Measurements from ENCODE around the gene CDCA7.
"Not testable (repeated sequence)": the region's sequence is repeated elsewhere in the genome, so short reads cannot be mapped to it uniquely, and the experiment has no call there.

CDCA7 gene

DNA sequence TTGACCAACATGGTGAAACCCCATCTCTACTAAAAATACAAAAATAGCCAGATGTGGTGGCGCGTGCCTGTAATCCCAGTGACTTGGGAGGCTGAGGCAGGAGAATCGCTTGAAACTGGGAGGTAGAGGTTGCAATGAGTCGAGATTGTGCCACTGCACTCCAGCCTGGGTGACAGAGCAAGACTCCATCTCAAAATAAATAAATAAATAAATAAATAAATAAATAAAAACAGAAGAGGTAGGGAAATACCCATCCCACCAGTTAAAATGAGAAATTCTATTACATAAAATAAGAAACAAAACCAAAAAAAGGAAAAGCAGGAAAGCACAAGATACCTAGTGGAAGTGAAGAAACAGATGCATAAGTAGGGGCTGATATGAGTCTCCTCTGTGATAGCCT is 30.9 kb downstream of the CDCA7 start:
- peaks cover 0 to 16% of the 10 kb centered on the region in 2 donors for H3K27me3 Mint-ChIP-seq
- not testable (repeated sequence) for H3K4me1 Mint-ChIP-seq (ENCODE audit: low read depth in 2 of 2); H3K36me3 Mint-ChIP-seq (ENCODE audit: insufficient read depth); ATAC-seq (replicated peaks); H3K9me3 Mint-ChIP-seq; H3K4me3 Mint-ChIP-seq; H3K27ac Mint-ChIP-seq; DNase-seq

DNA sequence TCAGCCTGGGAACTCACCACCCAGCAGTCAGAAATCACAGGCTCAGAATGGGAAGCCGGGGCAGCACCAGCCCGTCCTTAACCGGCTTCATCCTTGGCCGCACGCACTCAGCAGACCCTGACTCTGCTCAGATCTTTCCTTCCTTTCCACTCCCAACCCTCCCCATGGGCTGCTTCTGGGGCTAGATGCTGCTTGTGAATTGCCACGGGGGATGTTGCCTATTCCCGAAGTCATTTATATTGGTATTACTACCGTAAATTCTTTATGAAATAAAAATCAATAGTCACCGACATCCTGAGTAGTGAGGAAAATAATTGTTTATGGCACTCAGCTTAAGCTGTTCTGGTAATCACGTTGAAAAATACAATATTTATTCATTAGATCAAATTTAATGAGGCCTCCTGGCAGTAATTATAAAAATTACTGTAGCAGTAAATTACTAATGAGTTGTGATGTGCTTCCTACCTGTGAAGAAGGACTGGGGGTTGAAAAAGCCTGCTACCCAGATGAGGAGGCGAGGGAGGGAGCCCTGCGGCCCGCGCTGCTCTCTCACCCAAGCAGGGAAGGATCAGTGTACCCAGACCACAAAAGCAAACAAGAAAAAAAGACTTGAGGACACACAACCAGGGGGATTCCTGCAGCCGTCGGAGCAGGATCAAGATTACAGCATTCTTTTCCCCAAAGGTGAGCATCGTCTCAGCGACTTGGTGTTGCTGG is 31.5 kb downstream of the CDCA7 start:
- Mint-ChIP-seq H3K4me3 (no peak overlapping the region), H3K27me3 (peaks cover 2 to 16% of the 10 kb centered on the region in 2 donors), H3K36me3 (ENCODE audit: insufficient read depth) (no peaks in the 10 kb centered on the region), H3K4me1 (ENCODE audit: low read depth in 2 of 2) (no peaks in the 10 kb centered on the region), H3K9me3 (no peaks in the 10 kb centered on the region), H3K27ac (no peak overlapping the region)
- DNase-seq, result no peak
- ATAC-seq (replicated peaks), result no peak

DNA sequence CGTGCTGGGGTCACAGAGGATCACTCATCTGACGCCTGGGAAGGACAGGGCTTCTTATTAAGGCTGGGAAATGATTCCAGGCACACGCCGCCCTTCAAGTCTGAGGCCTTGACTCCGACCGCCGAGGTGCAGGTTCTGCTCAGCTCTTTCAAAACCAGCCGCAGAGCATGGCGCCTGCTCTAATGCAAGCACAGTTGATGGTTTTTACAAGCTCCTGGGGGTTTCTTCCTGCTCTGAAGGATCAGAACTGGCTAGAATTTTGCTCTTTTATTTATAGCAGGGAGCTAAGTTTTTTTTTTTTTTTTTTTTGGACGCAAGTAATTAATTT is 32.0 kb downstream of the CDCA7 start:
- no peak overlapping the region for H3K27ac Mint-ChIP-seq
- H3K9me3 Mint-ChIP-seq, result no peaks in the 10 kb centered on the region
- peaks cover 7 to 16% of the 10 kb centered on the region in 2 donors for H3K27me3 Mint-ChIP-seq
- no peak for ATAC-seq (replicated peaks)
- no peak overlapping the region for H3K4me3 Mint-ChIP-seq
- H3K4me1 Mint-ChIP-seq (ENCODE audit: low read depth in 2 of 2), result no peaks in the 10 kb centered on the region
- no peak for DNase-seq
- no peaks in the 10 kb centered on the region for H3K36me3 Mint-ChIP-seq (ENCODE audit: insufficient read depth)

DNA sequence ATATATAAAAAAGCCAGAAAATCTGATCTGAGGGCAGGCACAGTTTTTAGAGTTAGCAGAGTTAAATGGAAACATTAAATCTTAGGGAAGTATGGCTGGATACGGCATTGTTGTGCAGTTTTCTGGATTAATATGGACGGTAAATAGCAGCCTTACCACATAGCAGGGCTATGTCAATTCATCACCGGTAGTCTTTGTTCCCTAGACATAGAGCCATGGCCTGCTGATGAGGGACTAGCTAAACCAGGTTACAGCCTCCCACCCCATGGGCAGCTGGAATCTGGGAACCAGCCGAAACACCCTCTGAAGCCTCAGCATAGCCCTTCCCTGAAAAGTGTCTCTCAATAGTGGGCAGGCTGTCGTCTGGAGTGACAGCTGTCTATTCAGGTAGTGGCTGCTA is 32.4 kb downstream of the CDCA7 start:
- H3K4me1 Mint-ChIP-seq (ENCODE audit: low read depth in 2 of 2), result no peaks in the 10 kb centered on the region
- H3K4me3 Mint-ChIP-seq, result no peak overlapping the region
- no peak for ATAC-seq (replicated peaks)
- H3K9me3 Mint-ChIP-seq, result no peaks in the 10 kb centered on the region
- H3K36me3 Mint-ChIP-seq (ENCODE audit: insufficient read depth), result no peaks in the 10 kb centered on the region
- H3K27me3 Mint-ChIP-seq, result peaks cover 7 to 16% of the 10 kb centered on the region in 2 donors
- H3K27ac Mint-ChIP-seq, result no peak overlapping the region
- DNase-seq, result no peak

DNA sequence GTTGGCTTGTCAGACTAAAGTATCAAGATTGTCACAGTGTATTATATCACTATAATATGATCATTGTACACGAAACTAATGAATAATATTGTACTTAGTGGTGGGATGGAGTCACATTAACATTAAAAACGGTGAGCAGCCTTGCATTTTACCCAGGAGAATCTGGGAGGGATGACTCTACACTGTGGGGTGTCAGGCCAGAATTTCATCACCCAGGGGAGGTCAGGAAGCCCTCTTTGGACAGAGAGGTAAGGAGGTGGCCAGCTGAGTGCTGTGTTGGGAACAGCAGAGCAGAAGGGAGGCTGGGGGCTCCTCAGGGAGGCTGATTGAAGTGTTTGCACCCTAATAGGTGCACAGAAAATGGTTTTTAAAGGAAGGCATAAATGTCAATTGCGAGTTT is 33.0 kb downstream of the CDCA7 start:
- Mint-ChIP-seq H3K4me1 (ENCODE audit: low read depth in 2 of 2) (no peaks in the 10 kb centered on the region), H3K27me3 (peaks cover 7 to 20% of the 10 kb centered on the region in 2 donors), H3K4me3 (no peak overlapping the region), H3K36me3 (ENCODE audit: insufficient read depth) (no peaks in the 10 kb centered on the region), H3K9me3 (no peaks in the 10 kb centered on the region), H3K27ac (no peak overlapping the region)
- DNase-seq, result no peak
- ATAC-seq (replicated peaks), result no peak

DNA sequence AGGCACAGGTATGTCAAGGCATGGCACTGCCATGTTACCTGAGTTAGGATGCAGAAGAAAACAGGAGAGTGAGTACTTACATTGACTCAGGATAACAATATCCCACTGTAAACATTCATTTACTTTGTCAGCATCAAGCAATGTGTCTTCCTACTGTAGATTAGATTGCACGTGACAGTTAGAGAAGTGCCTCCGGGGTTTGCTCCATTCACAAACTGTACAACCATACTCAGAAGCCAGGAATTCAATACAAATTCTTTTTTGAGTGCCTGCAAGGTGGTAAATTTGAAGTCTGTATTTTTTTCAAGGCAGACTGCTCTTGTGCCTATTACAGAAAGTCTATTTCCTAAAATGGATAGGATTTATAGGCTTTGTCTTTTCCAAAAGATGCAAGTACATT is 34.1 kb downstream of the CDCA7 start:
- ATAC-seq (replicated peaks), result no peak
- Mint-ChIP-seq H3K27ac (no peak overlapping the region), H3K27me3 (peaks cover 7 to 26% of the 10 kb centered on the region in 2 donors), H3K9me3 (no peaks in the 10 kb centered on the region), H3K4me1 (ENCODE audit: low read depth in 2 of 2) (no peaks in the 10 kb centered on the region), H3K4me3 (no peak overlapping the region), H3K36me3 (ENCODE audit: insufficient read depth) (no peaks in the 10 kb centered on the region)
- no peak for DNase-seq

DNA sequence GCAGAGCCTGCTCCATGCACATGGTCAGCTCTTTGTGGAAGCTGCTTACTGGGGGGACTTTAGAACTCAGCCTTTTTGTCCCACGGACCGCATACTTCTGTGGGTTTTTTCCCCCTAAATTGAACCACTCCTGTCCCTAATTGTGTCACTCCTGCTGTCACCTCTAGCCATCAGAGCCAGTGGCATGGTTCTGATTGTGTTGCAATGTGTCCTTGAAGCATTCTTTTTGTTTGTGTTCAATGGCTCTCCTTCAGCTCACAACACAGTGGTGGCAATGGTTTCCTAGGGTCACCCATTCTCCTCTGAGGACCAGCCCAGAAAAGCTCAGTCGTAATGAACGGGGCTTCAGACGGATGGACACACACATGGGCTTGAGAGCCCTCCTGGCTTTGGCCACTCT is 35.4 kb downstream of the CDCA7 start:
- ATAC-seq (replicated peaks) (no peak), DNase-seq (no peak)
- Mint-ChIP-seq H3K9me3 (no peaks in the 10 kb centered on the region), H3K27ac (no peak overlapping the region), H3K36me3 (ENCODE audit: insufficient read depth) (no peaks in the 10 kb centered on the region), H3K4me3 (no peak overlapping the region), H3K27me3 (peaks cover 17 to 39% of the 10 kb centered on the region in 2 donors), H3K4me1 (ENCODE audit: low read depth in 2 of 2) (no peaks in the 10 kb centered on the region)

DNA sequence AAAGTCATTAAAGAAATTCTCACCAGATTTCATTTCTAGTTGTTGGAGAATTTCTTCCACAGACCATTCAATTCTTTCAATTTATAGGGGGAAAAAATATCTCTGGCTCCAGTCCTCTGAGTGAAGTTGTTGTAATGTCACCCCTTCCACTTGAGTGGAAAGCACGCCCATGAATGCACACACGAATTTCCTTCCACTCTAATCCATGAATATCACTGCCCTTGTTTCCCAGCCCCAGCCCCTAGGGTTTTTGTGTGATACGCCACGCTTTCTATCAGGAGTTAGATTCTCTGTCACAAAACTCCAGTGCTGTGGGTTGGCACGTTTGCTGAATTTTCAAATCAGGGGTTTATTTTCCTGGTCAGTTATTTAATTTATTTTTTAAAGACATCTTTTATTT is 38.1 kb downstream of the CDCA7 start:
- no peaks in the 10 kb centered on the region for H3K36me3 Mint-ChIP-seq (ENCODE audit: insufficient read depth)
- H3K4me3 Mint-ChIP-seq, result no peak overlapping the region
- H3K27me3 Mint-ChIP-seq, result peaks cover 42 to 61% of the 10 kb centered on the region in 2 donors
- H3K27ac Mint-ChIP-seq, result no peak overlapping the region
- no peak for DNase-seq
- ATAC-seq (replicated peaks), result no peak
- no peaks in the 10 kb centered on the region for H3K4me1 Mint-ChIP-seq (ENCODE audit: low read depth in 2 of 2)
- no peaks in the 10 kb centered on the region for H3K9me3 Mint-ChIP-seq

DNA sequence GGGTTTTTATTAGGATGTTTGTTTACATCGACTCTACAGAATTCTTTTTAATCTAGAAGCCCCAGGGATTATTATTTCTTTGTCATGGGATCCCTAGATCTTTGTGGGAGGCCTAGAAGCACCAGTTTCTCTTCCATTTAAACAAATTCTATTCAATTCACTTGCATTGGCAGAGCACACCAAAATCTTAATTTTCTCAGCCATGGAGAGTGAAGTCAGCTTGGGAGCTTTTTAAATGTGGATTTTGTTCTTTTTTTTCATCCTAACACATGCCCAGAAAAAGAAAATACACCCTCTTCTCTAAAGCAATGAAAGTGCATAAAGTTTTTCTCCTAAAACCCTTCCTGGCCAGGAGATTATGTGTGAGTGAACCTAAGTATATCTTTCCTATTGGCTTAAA is 38.5 kb downstream of the CDCA7 start:
- DNase-seq (no peak), ATAC-seq (replicated peaks) (no peak)
- no peaks in the 10 kb centered on the region for H3K36me3 Mint-ChIP-seq (ENCODE audit: insufficient read depth)
- no peak overlapping the region for H3K27ac Mint-ChIP-seq
- H3K4me1 Mint-ChIP-seq (ENCODE audit: low read depth in 2 of 2), result no peaks in the 10 kb centered on the region
- H3K4me3 Mint-ChIP-seq, result no peak overlapping the region
- no peaks in the 10 kb centered on the region for H3K9me3 Mint-ChIP-seq
- H3K27me3 Mint-ChIP-seq, result peaks cover 46 to 61% of the 10 kb centered on the region in 2 donors

DNA sequence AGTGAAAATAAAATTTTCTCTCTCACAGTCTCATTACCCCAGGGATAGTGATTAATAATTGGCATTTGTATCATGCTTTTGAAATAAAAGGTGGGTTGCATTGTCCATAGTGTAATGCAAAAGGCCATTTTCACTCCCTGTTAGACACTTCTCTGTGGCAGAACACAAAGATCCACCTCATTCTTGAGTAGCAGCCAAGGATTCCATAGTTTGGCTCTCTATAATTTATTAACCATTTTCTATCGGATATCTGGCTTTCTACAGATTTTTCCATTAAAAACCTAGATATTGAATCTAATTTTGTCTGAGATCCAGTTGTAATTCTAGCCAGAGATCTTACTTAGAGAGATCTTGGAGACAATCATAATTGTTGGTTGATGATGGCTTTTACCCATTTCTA is 39.0 kb downstream of the CDCA7 start:
- Mint-ChIP-seq H3K9me3 (no peaks in the 10 kb centered on the region), H3K27ac (no peak overlapping the region), H3K27me3 (peaks cover 49 to 61% of the 10 kb centered on the region in 2 donors), H3K4me3 (no peak overlapping the region), H3K36me3 (ENCODE audit: insufficient read depth) (no peaks in the 10 kb centered on the region), H3K4me1 (ENCODE audit: low read depth in 2 of 2) (no peaks in the 10 kb centered on the region)
- DNase-seq (no peak), ATAC-seq (replicated peaks) (no peak)

DNA sequence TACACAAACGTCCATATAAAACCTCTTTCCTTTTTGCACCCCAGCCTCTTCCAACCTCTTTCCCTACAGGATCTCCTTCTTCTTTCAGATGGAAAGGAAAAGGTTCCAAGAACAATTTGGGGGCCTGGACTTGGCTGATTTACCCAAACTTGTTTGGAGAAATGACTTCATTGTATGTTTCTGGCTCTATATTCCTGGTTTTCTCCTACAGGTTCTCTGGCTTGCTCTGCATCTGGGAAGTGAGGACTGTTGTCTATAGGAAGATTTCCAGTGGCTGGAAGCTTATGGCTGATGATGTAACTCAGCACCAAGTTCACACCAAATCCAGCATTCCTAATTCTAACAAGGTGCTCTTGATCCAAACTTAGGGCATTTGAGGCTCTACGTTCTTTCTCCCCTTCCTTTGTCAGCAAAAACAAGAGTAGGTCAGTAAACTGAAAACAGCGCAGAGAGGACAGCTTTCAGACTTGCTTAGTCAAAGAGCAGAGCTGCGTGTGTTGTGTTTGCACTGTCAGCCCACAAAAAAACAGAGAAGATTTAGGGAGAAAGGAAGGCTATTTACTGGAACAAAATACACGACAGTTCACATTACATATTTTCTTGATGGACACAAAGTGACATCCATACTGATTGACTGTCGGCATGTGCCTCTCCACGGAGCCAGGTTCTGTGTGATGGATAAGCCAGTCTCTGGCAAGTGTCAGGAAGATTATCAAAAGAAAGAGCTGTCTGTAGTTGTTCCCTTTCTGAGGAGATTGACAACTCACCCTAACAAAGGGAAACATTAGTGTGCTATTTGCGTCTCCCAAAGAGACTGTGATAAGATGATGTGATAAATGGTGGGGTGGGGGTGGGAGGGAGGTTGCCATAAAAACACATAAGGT is 39.7 kb downstream of the CDCA7 start:
- Mint-ChIP-seq H3K9me3 (no peaks in the 10 kb centered on the region), H3K36me3 (ENCODE audit: insufficient read depth) (no peaks in the 10 kb centered on the region), H3K4me3 (no peak overlapping the region), H3K27ac (no peak overlapping the region), H3K4me1 (ENCODE audit: low read depth in 2 of 2) (no peaks in the 10 kb centered on the region), H3K27me3 (peaks cover 53 to 66% of the 10 kb centered on the region in 2 donors)
- ATAC-seq (replicated peaks), result no peak
- DNase-seq, result no peak

DNA sequence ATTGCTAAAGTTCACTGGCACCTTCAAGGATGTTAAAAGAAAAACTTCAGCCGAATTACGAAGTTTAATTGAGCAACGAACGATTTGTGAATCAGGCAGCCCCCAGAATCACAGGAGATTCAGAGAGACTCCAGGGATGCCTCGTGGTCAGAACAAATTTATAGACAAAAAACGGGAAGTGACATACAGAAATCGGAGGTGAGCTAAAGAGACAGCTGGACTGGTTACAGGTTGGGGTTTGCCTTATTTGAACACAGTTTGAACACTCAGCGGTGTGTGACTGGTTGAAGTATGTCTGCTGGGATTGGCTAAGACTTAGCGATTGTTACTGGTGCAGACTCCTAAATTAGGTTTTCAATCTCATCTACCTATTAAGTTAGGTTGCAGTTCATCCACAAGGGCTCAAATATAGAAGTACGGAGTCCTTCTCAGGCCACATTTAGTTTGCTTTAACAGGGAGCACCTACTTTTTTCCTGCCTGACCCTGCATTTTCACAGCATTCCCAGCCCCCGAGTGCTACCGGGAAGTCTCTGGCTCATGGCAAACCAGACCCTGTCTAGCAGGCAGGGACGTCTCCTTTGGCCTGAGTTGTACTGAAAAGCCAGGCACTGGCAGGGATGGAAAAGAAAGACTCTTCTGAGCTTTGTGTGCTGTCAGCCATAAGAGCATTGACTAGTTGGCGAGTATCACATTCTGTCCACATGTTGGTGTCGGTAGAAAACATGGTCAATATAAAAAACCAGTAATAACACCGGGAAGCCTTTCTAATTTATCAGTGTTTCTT is 41.1 kb downstream of the CDCA7 start:
- no peak overlapping the region for H3K4me3 Mint-ChIP-seq
- no peak overlapping the region for H3K27ac Mint-ChIP-seq
- no peaks in the 10 kb centered on the region for H3K9me3 Mint-ChIP-seq
- no peaks in the 10 kb centered on the region for H3K4me1 Mint-ChIP-seq (ENCODE audit: low read depth in 2 of 2)
- H3K27me3 Mint-ChIP-seq, result peaks cover 64 to 80% of the 10 kb centered on the region in 2 donors
- ATAC-seq (replicated peaks) (no peak), DNase-seq (no peak)
- H3K36me3 Mint-ChIP-seq (ENCODE audit: insufficient read depth), result no peaks in the 10 kb centered on the region

DNA sequence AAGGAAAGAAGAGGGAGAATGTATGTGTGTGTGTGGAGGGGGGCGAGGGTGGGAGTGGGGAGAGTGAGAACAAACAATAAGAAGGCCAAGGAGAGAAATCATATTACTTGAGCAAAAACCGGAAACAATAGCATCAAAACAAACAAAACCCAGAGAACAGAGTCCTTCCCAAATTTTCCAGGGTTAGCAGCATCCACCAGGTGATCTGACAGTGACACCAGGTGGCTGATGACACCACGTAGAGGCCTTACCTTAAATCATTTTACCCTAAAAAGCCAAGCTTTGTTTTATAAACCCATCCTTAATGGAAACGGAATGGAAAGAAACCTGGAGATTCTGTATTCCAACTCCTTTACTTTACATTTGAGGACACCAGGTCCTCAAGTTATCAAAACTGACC is 42.9 kb downstream of the CDCA7 start:
- Mint-ChIP-seq H3K27ac (no peak overlapping the region), H3K4me1 (ENCODE audit: low read depth in 2 of 2) (peaks cover 5% of the 10 kb centered on the region in 2 donors), H3K4me3 (no peak overlapping the region), H3K36me3 (ENCODE audit: insufficient read depth) (no peaks in the 10 kb centered on the region), H3K9me3 (no peaks in the 10 kb centered on the region), H3K27me3 (peaks cover 74 to 95% of the 10 kb centered on the region in 2 donors)
- ATAC-seq (replicated peaks), result no peak
- DNase-seq, result no peak
